Endothelial cell of umbilical vein (primary cell): ENCODE results near the gene ITGAE. TPM values are rescaled to one million over a fixed set of nuclear protein-coding genes. Genes with fewer than 3 reads are reported as not detected.

Source experiments
- BruUV-seq: library from RNA; stranded (reverse); fragments of 400-500 nt; replicated peaks from 2 replicates; lab custom pipeline; 2021; lab: Mats Ljungman, UMichigan
- CTCF ChIA-PET: fragments of 300-600, 350-600 bp; sonication (Branson Sonifier 250); formaldehyde crosslinking; loops from one replicate; lab custom pipeline; 2021; ENCODE audit warnings: antibody characterized with exemption, inconsistent platforms; lab: Charles Lee
- POLR2A ChIA-PET: fragments of 300-600, 350-600 bp; sonication (Branson Sonifier 250); formaldehyde crosslinking; loops from one replicate; lab custom pipeline; 2021; ENCODE audit warnings: antibody characterized with exemption, inconsistent platforms; lab: Charles Lee
- DNase-seq: peaks from one replicate; pipeline ENCODE4 v3.0.0-alpha.2; 2011; ENCODE audit warnings: low read depth, low spot score
- FAIRE-seq: peaks from 2 replicates; lab custom pipeline; 2011; peaks lifted over from hg19 to GRCh38; lab: Jason Lieb, UNC
- H2AFZ ChIP-seq: 2 replicates; pipeline ENCODE4 v1.6.0; 2012; ENCODE audit warnings: low read depth, low read length, control low read depth, inconsistent platforms
- H3K27ac ChIP-seq: 2 replicates; pipeline ENCODE4 v1.5.1; 2011; ENCODE audit warnings: low read depth, mild to moderate bottlenecking, control low read depth, low read length, moderate library complexity; ENCODE audit not compliant: insufficient read depth
- H3K27me3 ChIP-seq, 2 experiments: 2 replicates each; pipeline versions ENCODE4 v1.6.0 to v1.6.1; 2011; ENCODE audit warnings: low read length in 2 of 2, mixed read lengths in 1 of 2; ENCODE audit not compliant: control insufficient read depth in 2 of 2, insufficient read depth in 2 of 2
- H3K36me3 ChIP-seq, 2 experiments: 2 replicates in 1 of 2; 3 replicates in 1 of 2; pipeline ENCODE4 v1.5.1; 2011; ENCODE audit warnings: low read length in 2 of 2, mild to moderate bottlenecking in 1 of 2, moderate library complexity in 1 of 2; ENCODE audit not compliant: control insufficient read depth in 2 of 2, insufficient read depth in 2 of 2; ENCODE audit errors: extremely low read depth in 1 of 2
- H3K4me1 ChIP-seq: 3 replicates; pipeline ENCODE4 v1.5.1; 2011; ENCODE audit warnings: mild to moderate bottlenecking, low read length; ENCODE audit not compliant: control insufficient read depth, insufficient read depth; ENCODE audit errors: extremely low read depth
- H3K4me2 ChIP-seq: 2 replicates; pipeline ENCODE4 v1.6.1; 2011; ENCODE audit warnings: low read length, control low read depth, mixed read lengths; ENCODE audit not compliant: insufficient read depth
- H3K4me3 ChIP-seq, 3 experiments: fragments of 200-600 bp in 1 of 3; sonication (generic), shearing (Covaris generic) in 1 of 3; replicated peaks in 1 of 3; 2 replicates each; pipeline ENCODE4 v1.5.1; 2011 to 2016; ENCODE audit warnings: control low read depth in 3 of 3, low read length in 3 of 3, mild to moderate bottlenecking in 2 of 3, inconsistent platforms in 1 of 3, low read depth in 1 of 3, moderate library complexity in 1 of 3; ENCODE audit not compliant: insufficient read depth in 1 of 3
- H3K79me2 ChIP-seq: 2 replicates; pipeline ENCODE4 v1.6.0; 2012; ENCODE audit warnings: low read length, inconsistent platforms; ENCODE audit not compliant: control insufficient read depth, insufficient read depth
- H3K9ac ChIP-seq: replicated peaks from 2 replicates; pipeline ENCODE3; 2011; ENCODE audit warnings: low read length, control low read depth; ENCODE audit not compliant: insufficient read depth; ENCODE audit errors: extremely low read depth
- H3K9me1 ChIP-seq: replicated peaks from 3 replicates; pipeline ENCODE4 v1.6.0; 2011; ENCODE audit warnings: mild to moderate bottlenecking, low read length; ENCODE audit not compliant: control insufficient read depth, insufficient read depth; ENCODE audit errors: extremely low read depth
- H3K9me3 ChIP-seq: replicated peaks from 2 replicates; pipeline ENCODE4 v1.5.1; 2012; ENCODE audit warnings: low read length, inconsistent platforms; ENCODE audit not compliant: control insufficient read depth, insufficient read depth
- H4K20me1 ChIP-seq: replicated peaks from 2 replicates; pipeline ENCODE3; 2011; ENCODE audit warnings: mild to moderate bottlenecking, low read length; ENCODE audit not compliant: control insufficient read depth, insufficient read depth; ENCODE audit errors: extremely low read depth
- EZH2 ChIP-seq: IDR thresholded peaks from 2 replicates; pipeline ENCODE4 v1.6.1; 2012; ENCODE audit warnings: borderline replicate concordance, low read depth, mild to moderate bottlenecking, moderate library complexity, low read length, inconsistent platforms; ENCODE audit not compliant: severe bottlenecking
- FOS ChIP-seq: IDR thresholded peaks from 2 replicates; pipeline ENCODE4 v1.6.1; 2011; ENCODE audit warnings: mild to moderate bottlenecking, low read length, moderate library complexity, borderline replicate concordance; ENCODE audit not compliant: insufficient read depth
- GATA2 ChIP-seq: IDR thresholded peaks from 2 replicates; pipeline ENCODE4 v1.7.0; 2011; ENCODE audit warnings: low read depth, mild to moderate bottlenecking, moderate library complexity, mixed read lengths, low read length; ENCODE audit not compliant: insufficient read length, insufficient read depth
- JUN ChIP-seq: IDR thresholded peaks from 2 replicates; pipeline ENCODE4 v1.6.1; 2011; ENCODE audit warnings: borderline replicate concordance, low read depth; ENCODE audit not compliant: insufficient read length, insufficient read depth
- MYC ChIP-seq: IDR thresholded peaks from one replicate; pipeline ENCODE4 v1.6.1; 2011; ENCODE audit warnings: mild to moderate bottlenecking, low read depth, low read length
- POLR2A ChIP-seq: IDR thresholded peaks from 2 replicates; pipeline ENCODE4 v1.6.1; 2012; ENCODE audit warnings: low read depth, mild to moderate bottlenecking, control low read depth, low read length
- POLR2AphosphoS5 ChIP-seq: IDR thresholded peaks from 2 replicates; pipeline ENCODE4 v1.6.1; 2012; ENCODE audit warnings: low read depth, mild to moderate bottlenecking, control low read depth, low read length, moderate library complexity; ENCODE audit not compliant: insufficient read depth
- dilution Hi-C: fragments of 300-500 bp; cut with MboI; formaldehyde crosslinking; loops from one replicate; pipeline ENCODE4 v1.15.0; 2019; ENCODE audit warnings: low sequenced_read_pairs; ENCODE audit not compliant: extremely low pct_ligation_motif_present
- intact Hi-C: fragments of 100-400 bp; cut with micrococcal nuclease; formaldehyde crosslinking; loops from one replicate; pipeline ENCODE4 v1.10.0; 2022
- polyA plus RNA-seq, 4 experiments: library from polyadenylated mRNA; depleted of rRNA in 3 of 4; stranded (reverse) in 3 of 4; unstranded in 1 of 4; fragments of >200 nt; gene quantifications; 2 replicates each; pipeline versions ENCODE4 v1.2.1 to v1.2.3, GENCODE V29; 2011 to 2012; ENCODE audit warnings: missing spikeins in 1 of 4
- total RNA-seq: library from RNA; stranded (reverse); gene quantifications from 2 replicates; pipeline ENCODE4 v1.2.3, GENCODE V29; 2021
- TF ChIP-seq, protein P1 (sequence below): IDR thresholded peaks from 2 replicates; pipeline ENCODE4 v1.6.1; 2011; ENCODE audit not compliant: insufficient read depth, insufficient read length
- TF ChIP-seq, protein P2 (sequence below), 2 donors: IDR thresholded peaks; 1 replicate in 1 of 2; 2 replicates in 1 of 2; pipeline ENCODE4 v1.5.1; 2011; ENCODE audit warnings: low read length in 2 of 2, mild to moderate bottlenecking in 2 of 2, moderate library complexity in 2 of 2, control low read depth in 1 of 2, inconsistent platforms in 1 of 2, low read depth in 1 of 2; ENCODE audit not compliant: insufficient read depth in 1 of 2; ENCODE audit errors: extremely low read depth in 1 of 2

Gene ITGAE
- total and polyA plus RNA-seq, 2 donors (not counting 3 experiments of a cell fraction or from before 2014, with no cell fraction given): 29.6 to 71.6 TPM

DNA sequence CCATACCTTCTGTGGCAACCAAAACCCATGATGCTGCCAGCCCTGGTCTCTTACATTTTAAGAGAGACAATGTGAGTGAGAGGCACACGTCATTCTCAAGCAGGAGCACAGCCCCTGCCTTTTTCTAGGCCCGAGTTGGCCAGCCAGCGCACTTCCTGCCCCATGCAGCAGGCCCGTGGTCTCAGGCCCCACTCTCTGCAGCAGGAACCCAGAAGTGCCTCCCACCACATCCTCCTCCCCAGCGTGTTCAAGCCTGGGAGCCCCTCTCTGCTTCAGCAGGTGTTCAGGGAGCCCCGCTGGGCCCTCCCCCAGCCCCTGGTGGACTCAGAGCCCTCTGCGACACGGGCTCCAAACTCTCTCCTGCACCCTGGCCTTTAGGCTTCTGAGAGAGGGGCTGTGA is 30.5 kb downstream of the ITGAE start:
- ChIA-PET CTCF (interaction anchor here (2.0 kb wide), 1 partner anchor 33 kb away, joined by 9 read pairs; no protein-coding TSS in a partner anchor), POLR2A (no interaction called here)
- Histone ChIP-seq H3K4me1 (peaks cover 2% of the 10 kb centered on the region), H3K9me3 (no peaks in the 10 kb centered on the region), H4K20me1 (no peaks in the 10 kb centered on the region), H3K27me3 (no peaks in the 10 kb centered on the region), H3K27ac (no peak overlapping the region), H3K9ac (no peak overlapping the region), H3K4me2 (no peak overlapping the region), H3K36me3 (no peaks in the 10 kb centered on the region), H3K79me2 (no peaks in the 10 kb centered on the region), H3K9me1 (no peaks in the 10 kb centered on the region), H2AFZ (no peak overlapping the region), H3K4me3 (no peak overlapping the region)
- dilution Hi-C loops (no loop called here), intact Hi-C loops (no loop called here)
- DNase-seq (no peak), FAIRE-seq (no peak)
- TF ChIP-seq MYC: no peak
- BruUV-seq: no TSS peak

DNA sequence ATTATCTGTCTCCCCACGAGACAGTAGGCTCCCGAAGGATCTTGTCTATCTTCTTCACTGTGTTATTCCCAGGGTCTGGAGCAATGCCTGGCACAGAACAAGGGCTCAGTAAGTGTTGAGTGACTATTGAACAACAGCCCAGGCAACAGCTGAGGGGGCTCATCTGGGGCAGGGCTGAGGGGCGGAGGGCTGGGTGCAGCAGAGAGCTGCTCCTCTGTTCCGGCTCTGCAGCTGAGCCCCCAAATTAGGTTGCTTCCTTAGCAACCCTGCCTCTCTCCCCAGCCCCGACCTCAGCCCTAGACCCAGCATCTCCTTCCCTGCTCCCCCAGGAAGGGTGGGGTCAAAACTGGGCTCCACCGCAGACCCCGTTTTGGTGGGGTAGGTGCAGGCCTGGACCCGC is 32.2 kb downstream of the ITGAE start:
- POLR2A ChIA-PET: no interaction called here

More for the DNA sequence above, 32.2 kb downstream of the ITGAE start:
- Histone ChIP-seq H3K4me2 (no peak overlapping the region), H2AFZ (no peak overlapping the region), H3K79me2 (no peaks in the 10 kb centered on the region), H3K4me1 (peaks cover 2% of the 10 kb centered on the region), H4K20me1 (no peaks in the 10 kb centered on the region), H3K27ac (no peak overlapping the region), H3K36me3 (no peaks in the 10 kb centered on the region), H3K9me3 (no peaks in the 10 kb centered on the region), H3K27me3 (no peaks in the 10 kb centered on the region), H3K9ac (no peak overlapping the region), H3K4me3 (no peak overlapping the region), H3K9me1 (no peaks in the 10 kb centered on the region)
- CTCF ChIA-PET: interaction anchor here (2.0 kb wide), 1 partner anchor 31 kb away, joined by 9 read pairs; no protein-coding TSS in a partner anchor
- BruUV-seq: no TSS peak
- dilution Hi-C loops: no loop called here
- FAIRE-seq (no peak), DNase-seq (no peak)
- intact Hi-C loops: no loop called here
- no peak for TF ChIP-seq POLR2AphosphoS5
- TF ChIP-seq FOS: no peak
- TF ChIP-seq, protein P1, sequence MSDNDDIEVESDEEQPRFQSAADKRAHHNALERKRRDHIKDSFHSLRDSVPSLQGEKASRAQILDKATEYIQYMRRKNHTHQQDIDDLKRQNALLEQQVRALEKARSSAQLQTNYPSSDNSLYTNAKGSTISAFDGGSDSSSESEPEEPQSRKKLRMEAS: no peak
- no peak for TF ChIP-seq JUN
- TF ChIP-seq EZH2: no peak
- no peak for TF ChIP-seq POLR2A
- TF ChIP-seq GATA2: no peak
- no peak for TF ChIP-seq MYC
- TF ChIP-seq, protein P2, sequence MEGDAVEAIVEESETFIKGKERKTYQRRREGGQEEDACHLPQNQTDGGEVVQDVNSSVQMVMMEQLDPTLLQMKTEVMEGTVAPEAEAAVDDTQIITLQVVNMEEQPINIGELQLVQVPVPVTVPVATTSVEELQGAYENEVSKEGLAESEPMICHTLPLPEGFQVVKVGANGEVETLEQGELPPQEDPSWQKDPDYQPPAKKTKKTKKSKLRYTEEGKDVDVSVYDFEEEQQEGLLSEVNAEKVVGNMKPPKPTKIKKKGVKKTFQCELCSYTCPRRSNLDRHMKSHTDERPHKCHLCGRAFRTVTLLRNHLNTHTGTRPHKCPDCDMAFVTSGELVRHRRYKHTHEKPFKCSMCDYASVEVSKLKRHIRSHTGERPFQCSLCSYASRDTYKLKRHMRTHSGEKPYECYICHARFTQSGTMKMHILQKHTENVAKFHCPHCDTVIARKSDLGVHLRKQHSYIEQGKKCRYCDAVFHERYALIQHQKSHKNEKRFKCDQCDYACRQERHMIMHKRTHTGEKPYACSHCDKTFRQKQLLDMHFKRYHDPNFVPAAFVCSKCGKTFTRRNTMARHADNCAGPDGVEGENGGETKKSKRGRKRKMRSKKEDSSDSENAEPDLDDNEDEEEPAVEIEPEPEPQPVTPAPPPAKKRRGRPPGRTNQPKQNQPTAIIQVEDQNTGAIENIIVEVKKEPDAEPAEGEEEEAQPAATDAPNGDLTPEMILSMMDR (IDR thresholded peaks at IDR 0.05; ENCODE audit: extremely low read depth in 1 of 2, insufficient read depth in 1 of 2, low read depth in 1 of 2, low read length in 2 of 2): no peak
